Measurements from ENCODE around the gene SCYL2.

Gene SCYL2

GRCh38 chr12:100346660-100347059, 79.7 kb downstream of the SCYL2 start:
- TF ChIP-seq ZNF433 (tag by site-specific recombination; IDR thresholded peaks at IDR 0.05; ENCODE audit: low read depth) (no peak), KLF8 (tag by site-specific recombination; IDR thresholded peaks at IDR 0.05) (0 out of 2 replicates have a peak, but pooled peaks have one; percentile 17), OSR2 (tag by site-specific recombination; IDR thresholded peaks at IDR 0.05) (0 out of 2 replicates have a peak, but pooled peaks have one; percentile 24), ZNF423 (tag by site-specific recombination; IDR thresholded peaks at IDR 0.05) (no peak), ZNF37A (tag by site-specific recombination; IDR thresholded peaks at IDR 0.05) (no peak), SETDB1 (IDR thresholded peaks at IDR 0.05; ENCODE audit: insufficient read length, low read length) (no peak), GLIS1 (tag by site-specific recombination; IDR thresholded peaks at IDR 0.05) (0 out of 2 replicates have a peak, but pooled peaks have one; percentile 28), ZNF140 (tag by site-specific recombination; IDR thresholded peaks at IDR 0.05) (no peak), WT1 (tag by site-specific recombination; IDR thresholded peaks at IDR 0.05) (0 out of 2 replicates have a peak, but pooled peaks have one; percentile 49), ZNF549 (tag by site-specific recombination; IDR thresholded peaks at IDR 0.05) (no peak)
- TF ChIP-seq, protein P1, sequence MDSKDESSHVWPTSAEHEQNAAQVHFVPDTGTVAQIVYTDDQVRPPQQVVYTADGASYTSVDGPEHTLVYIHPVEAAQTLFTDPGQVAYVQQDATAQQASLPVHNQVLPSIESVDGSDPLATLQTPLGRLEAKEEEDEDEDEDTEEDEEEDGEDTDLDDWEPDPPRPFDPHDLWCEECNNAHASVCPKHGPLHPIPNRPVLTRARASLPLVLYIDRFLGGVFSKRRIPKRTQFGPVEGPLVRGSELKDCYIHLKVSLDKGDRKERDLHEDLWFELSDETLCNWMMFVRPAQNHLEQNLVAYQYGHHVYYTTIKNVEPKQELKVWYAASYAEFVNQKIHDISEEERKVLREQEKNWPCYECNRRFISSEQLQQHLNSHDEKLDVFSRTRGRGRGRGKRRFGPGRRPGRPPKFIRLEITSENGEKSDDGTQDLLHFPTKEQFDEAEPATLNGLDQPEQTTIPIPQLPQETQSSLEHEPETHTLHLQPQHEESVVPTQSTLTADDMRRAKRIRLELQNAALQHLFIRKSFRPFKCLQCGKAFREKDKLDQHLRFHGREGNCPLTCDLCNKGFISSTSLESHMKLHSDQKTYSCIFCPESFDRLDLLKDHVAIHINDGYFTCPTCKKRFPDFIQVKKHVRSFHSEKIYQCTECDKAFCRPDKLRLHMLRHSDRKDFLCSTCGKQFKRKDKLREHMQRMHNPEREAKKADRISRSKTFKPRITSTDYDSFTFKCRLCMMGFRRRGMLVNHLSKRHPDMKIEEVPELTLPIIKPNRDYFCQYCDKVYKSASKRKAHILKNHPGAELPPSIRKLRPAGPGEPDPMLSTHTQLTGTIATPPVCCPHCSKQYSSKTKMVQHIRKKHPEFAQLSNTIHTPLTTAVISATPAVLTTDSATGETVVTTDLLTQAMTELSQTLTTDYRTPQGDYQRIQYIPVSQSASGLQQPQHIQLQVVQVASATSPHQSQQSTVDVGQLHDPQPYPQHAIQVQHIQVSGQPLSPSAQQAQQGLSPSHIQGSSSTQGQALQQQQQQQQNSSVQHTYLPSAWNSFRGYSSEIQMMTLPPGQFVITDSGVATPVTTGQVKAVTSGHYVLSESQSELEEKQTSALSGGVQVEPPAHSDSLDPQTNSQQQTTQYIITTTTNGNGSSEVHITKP (tag by site-specific recombination; IDR thresholded peaks at IDR 0.05) = peak; percentile 70
- H3K27ac ChIP-seq (ENCODE audit: extremely low read depth, low read depth, low read length) = no peak overlapping the region
- CTCF ChIA-PET = interaction anchor here (0.6 to 4.7 kb wide), 9 partner anchors 9 to 387 kb away, joined by 3 to 55 read pairs (median 8); no protein-coding TSS in a partner anchor

DNA sequence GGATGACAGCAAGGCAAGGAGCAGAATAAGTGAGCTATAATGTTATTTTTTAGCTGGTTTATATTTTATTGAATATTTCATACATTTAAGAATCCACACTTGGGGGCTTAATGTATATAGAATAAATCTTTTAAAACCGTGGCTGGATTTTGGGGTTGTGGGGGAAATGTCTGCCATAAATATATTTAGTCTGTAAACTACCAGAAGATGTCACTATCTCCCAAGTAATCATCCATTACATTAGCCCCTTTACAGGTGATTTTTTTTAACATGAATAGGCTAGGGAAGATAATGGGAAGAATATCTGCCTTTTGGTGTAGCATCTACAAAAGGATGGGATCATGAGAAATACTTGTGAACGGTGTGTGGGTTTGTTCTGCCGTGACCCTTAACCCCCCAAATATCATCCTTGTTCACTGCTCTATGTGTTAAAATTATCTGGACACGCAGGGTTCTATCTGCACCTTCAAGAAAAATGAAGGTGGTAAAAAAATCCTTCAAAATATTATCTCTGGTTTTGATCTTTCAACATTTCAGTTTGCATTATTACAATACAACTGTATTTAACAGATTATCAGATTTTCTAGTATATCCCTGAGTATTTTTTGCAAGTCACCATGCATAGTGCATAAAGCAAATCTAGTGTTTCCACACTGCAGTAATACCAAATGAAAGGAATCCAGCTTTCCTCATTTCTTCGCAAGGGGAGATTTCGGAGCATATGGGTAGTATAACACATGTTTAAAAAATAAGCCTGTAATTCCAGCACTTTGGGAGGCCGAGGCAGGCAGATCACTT, 81.9 kb downstream of the SCYL2 start:
- Histone ChIP-seq H3K4me3 (ENCODE audit: low read depth, low read length) (no peak overlapping the region), H3K9me3 (ENCODE audit: control insufficient read depth, insufficient read depth, low read depth, low read length) (no peaks in the 10 kb centered on the region), H3K36me3 (ENCODE audit: control insufficient read depth in 2 of 2, insufficient read depth in 1 of 2, low read length in 2 of 2) (no peaks in the 10 kb centered on the region), H3K4me1 (ENCODE audit: control insufficient read depth, insufficient read depth, low read length) (no peaks in the 10 kb centered on the region), H3K27ac (ENCODE audit: extremely low read depth, low read depth, low read length) (no peak overlapping the region)
- CTCF ChIA-PET = interaction anchor here (0.5 to 4.7 kb wide), 34 partner anchors 11 to 1305 kb away, joined by 3 to 55 read pairs (median 4); partner anchors contain the start of genes DEPDC4 and SCYL2
- POLR2A ChIA-PET = no interaction called here
- TF ChIP-seq PRDM1 (tag by site-specific recombination; IDR thresholded peaks at IDR 0.05) (no peak), ZNF37A (tag by site-specific recombination; IDR thresholded peaks at IDR 0.05) (no peak), ZNF501 (tag by site-specific recombination; IDR thresholded peaks at IDR 0.05) (no peak), HIC1 (tag by site-specific recombination; IDR thresholded peaks at IDR 0.05) (no peak), ZNF747 (tag by site-specific recombination; IDR thresholded peaks at IDR 0.05) (no peak), ZXDB (tag by site-specific recombination; IDR thresholded peaks at IDR 0.05) (no peak), ZNF513 (tag by site-specific recombination; IDR thresholded peaks at IDR 0.05) (no peak), ZNF211 (tag by site-specific recombination; IDR thresholded peaks at IDR 0.05; ENCODE audit: low read depth) (no peak)
- TF ChIP-seq, protein P2, sequence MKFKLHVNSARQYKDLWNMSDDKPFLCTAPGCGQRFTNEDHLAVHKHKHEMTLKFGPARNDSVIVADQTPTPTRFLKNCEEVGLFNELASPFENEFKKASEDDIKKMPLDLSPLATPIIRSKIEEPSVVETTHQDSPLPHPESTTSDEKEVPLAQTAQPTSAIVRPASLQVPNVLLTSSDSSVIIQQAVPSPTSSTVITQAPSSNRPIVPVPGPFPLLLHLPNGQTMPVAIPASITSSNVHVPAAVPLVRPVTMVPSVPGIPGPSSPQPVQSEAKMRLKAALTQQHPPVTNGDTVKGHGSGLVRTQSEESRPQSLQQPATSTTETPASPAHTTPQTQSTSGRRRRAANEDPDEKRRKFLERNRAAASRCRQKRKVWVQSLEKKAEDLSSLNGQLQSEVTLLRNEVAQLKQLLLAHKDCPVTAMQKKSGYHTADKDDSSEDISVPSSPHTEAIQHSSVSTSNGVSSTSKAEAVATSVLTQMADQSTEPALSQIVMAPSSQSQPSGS (tag by site-specific recombination; IDR thresholded peaks at IDR 0.05; ENCODE audit: low read depth) = no peak
- TF ChIP-seq, protein P3, sequence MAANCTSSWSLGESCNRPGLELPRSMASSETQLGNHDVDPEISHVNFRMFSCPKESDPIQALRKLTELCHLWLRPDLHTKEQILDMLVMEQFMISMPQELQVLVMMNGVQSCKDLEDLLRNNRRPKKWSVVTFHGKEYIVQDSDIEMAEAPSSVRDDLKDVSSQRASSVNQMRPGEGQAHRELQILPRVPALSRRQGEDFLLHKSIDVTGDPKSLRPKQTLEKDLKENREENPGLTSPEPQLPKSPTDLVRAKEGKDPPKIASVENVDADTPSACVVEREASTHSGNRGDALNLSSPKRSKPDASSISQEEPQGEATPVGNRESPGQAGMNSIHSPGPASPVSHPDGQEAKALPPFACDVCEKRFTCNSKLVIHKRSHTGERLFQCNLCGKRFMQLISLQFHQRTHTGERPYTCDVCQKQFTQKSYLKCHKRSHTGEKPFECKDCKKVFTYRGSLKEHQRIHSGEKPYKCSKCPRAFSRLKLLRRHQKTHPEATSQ (tag by site-specific recombination; IDR thresholded peaks at IDR 0.05) = no peak
- TF ChIP-seq, protein P4, sequence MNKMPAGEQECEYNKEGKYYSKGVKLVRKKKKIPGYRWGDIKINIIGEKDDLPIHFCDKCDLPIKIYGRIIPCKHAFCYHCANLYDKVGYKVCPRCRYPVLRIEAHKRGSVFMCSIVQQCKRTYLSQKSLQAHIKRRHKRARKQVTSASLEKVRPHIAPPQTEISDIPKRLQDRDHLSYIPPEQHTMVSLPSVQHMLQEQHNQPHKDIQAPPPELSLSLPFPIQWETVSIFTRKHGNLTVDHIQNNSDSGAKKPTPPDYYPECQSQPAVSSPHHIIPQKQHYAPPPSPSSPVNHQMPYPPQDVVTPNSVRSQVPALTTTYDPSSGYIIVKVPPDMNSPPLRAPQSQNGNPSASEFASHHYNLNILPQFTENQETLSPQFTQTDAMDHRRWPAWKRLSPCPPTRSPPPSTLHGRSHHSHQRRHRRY (tag by site-specific recombination; IDR thresholded peaks at IDR 0.05) = no peak

More at GRCh38 chr12:100346660-100347059, 79.7 kb downstream of the SCYL2 start:
- POLR2A ChIA-PET = no interaction called here
- Histone ChIP-seq H3K9me3 (ENCODE audit: control insufficient read depth, insufficient read depth, low read depth, low read length) (no peaks in the 10 kb centered on the region), H3K36me3 (ENCODE audit: control insufficient read depth in 2 of 2, insufficient read depth in 1 of 2, low read length in 2 of 2) (no peaks in the 10 kb centered on the region), H3K4me3 (ENCODE audit: low read depth, low read length) (no peak overlapping the region), H3K4me1 (ENCODE audit: control insufficient read depth, insufficient read depth, low read length) (no peaks in the 10 kb centered on the region)

All from HEK293 (cell line).